Peyer's patch (tissue), 4 donors: ENCODE measurements around the gene MFSD1. TPM values are rescaled to one million over a fixed set of nuclear protein-coding genes. Genes with fewer than 3 reads are reported as not detected.

ENCODE experiments used
- DNase-seq, 3 donors: peaks; one replicate each; pipeline ENCODE4 v3.0.0-alpha.2; 2017 to 2019
- H3K27ac ChIP-seq, 4 donors: fragments of 200-600 bp; sonication (generic); one replicate each; pipeline ENCODE4 v1.5.1; 2016 to 2019
- H3K27me3 ChIP-seq, 2 donors: fragments of 200-600 bp; sonication (generic); one replicate each; pipeline ENCODE4 v1.5.1; 2019
- H3K36me3 ChIP-seq, 3 donors: fragments of 200-600 bp; sonication (generic); one replicate each; pipeline ENCODE4 v1.5.1; 2016 to 2019
- H3K4me1 ChIP-seq, 4 donors: fragments of 200-600 bp; sonication (generic); one replicate each; pipeline ENCODE4 v1.5.1; 2016 to 2019
- H3K4me3 ChIP-seq, 4 donors: fragments of 200-600 bp; sonication (generic); 1 replicate in 3 of 4; 2 replicates in 1 of 4; pipeline ENCODE4 v1.5.1; 2016 to 2019; ENCODE audit warnings: mild to moderate bottlenecking in 1 of 4
- H3K9me3 ChIP-seq, 4 donors: fragments of 200-600 bp; sonication (generic); one replicate each; pipeline ENCODE4 v1.5.1; 2016 to 2019; ENCODE audit warnings: mild to moderate bottlenecking in 1 of 4
- CTCF ChIP-seq, 6 experiments: fragments of 450-650 bp in 4 of 6; fragments of 200-600 bp in 2 of 6; sonication (generic) in 1 of 6; IDR thresholded peaks; one replicate each; pipeline ENCODE4 v1.5.1; 2017 to 2019; ENCODE audit warnings: antibody characterized with exemption in 6 of 6, mild to moderate bottlenecking in 3 of 6, moderate library complexity in 1 of 6
- POLR2A ChIP-seq, 2 donors: fragments of 450-650 bp; IDR thresholded peaks; one replicate each; pipeline ENCODE4 v1.5.1; 2017; ENCODE audit warnings: antibody characterized with exemption in 2 of 2, mild to moderate bottlenecking in 2 of 2, moderate library complexity in 2 of 2
- total RNA-seq, 4 donors: library from RNA; depleted of rRNA; stranded (reverse); fragments of >200 nt; gene quantifications; one replicate each; pipeline ENCODE4 v1.1.0, GENCODE V29; 2016

MFSD1 gene
- total RNA-seq, 4 donors from 2014 or later = 14.9 to 48.0 (median 42.6) TPM

GRCh38 chr3:158769549-158769948, 32.3 kb upstream of the MFSD1 start:
- peaks cover 0 to 39% (median 0%) of the 10 kb centered on the region in 4 donors for H3K4me1 ChIP-seq
- H3K36me3 ChIP-seq = no peaks in the 10 kb centered on the region
- TF ChIP-seq CTCF (IDR thresholded peaks at IDR 0.05) = no peak
- no peak for TF ChIP-seq POLR2A (IDR thresholded peaks at IDR 0.05)
- no peak for DNase-seq
- peak overlapping the region in 1 of 4 donors; percentile 77 for H3K27ac ChIP-seq
- no peak overlapping the region for H3K4me3 ChIP-seq
- H3K27me3 ChIP-seq = no peaks in the 10 kb centered on the region
- H3K9me3 ChIP-seq = no peaks in the 10 kb centered on the region

GRCh38 chr3:158769952-158770740, 31.7 kb upstream of the MFSD1 start:
- peak overlapping the region in 2 of 4 donors; percentile 59 to 77 for H3K27ac ChIP-seq
- peaks cover 0 to 39% (median 0%) of the 10 kb centered on the region in 4 donors for H3K4me1 ChIP-seq
- TF ChIP-seq POLR2A (IDR thresholded peaks at IDR 0.05) (no peak), CTCF (IDR thresholded peaks at IDR 0.05) (no peak)
- H3K4me3 ChIP-seq = no peak overlapping the region
- no peaks in the 10 kb centered on the region for H3K27me3 ChIP-seq
- DNase-seq = no peak
- H3K9me3 ChIP-seq = no peaks in the 10 kb centered on the region
- H3K36me3 ChIP-seq = no peaks in the 10 kb centered on the region

GRCh38 chr3:158770741-158771350, 31.0 kb upstream of the MFSD1 start:
- Histone ChIP-seq H3K4me1 (peaks cover 0 to 39% (median 0%) of the 10 kb centered on the region in 4 donors), H3K27me3 (no peaks in the 10 kb centered on the region), H3K4me3 (no peak overlapping the region), H3K9me3 (no peaks in the 10 kb centered on the region), H3K36me3 (no peaks in the 10 kb centered on the region), H3K27ac (peak overlapping the region in 3 of 4 donors; percentile 3 to 77 (median 59))
- DNase-seq = no peak
- TF ChIP-seq CTCF (IDR thresholded peaks at IDR 0.05) (no peak), POLR2A (IDR thresholded peaks at IDR 0.05) (no peak)

GRCh38 chr3:158771577-158771976, 30.3 kb upstream of the MFSD1 start:
- no peak overlapping the region for H3K4me3 ChIP-seq
- DNase-seq = no peak
- H3K4me1 ChIP-seq = peaks cover 0 to 39% (median 0%) of the 10 kb centered on the region in 4 donors
- no peaks in the 10 kb centered on the region for H3K9me3 ChIP-seq
- peak overlapping the region in 2 of 4 donors; percentile 3 to 46 for H3K27ac ChIP-seq
- TF ChIP-seq CTCF (IDR thresholded peaks at IDR 0.05) (no peak), POLR2A (IDR thresholded peaks at IDR 0.05) (no peak)
- no peaks in the 10 kb centered on the region for H3K27me3 ChIP-seq
- H3K36me3 ChIP-seq = no peaks in the 10 kb centered on the region

GRCh38 chr3:158771982-158772381, 29.9 kb upstream of the MFSD1 start:
- TF ChIP-seq POLR2A (IDR thresholded peaks at IDR 0.05) (no peak), CTCF (IDR thresholded peaks at IDR 0.05) (no peak)

More at GRCh38 chr3:158771982-158772381, 29.9 kb upstream of the MFSD1 start:
- H3K9me3 ChIP-seq = no peaks in the 10 kb centered on the region
- DNase-seq = no peak
- H3K27me3 ChIP-seq = no peaks in the 10 kb centered on the region
- H3K36me3 ChIP-seq = no peaks in the 10 kb centered on the region
- peak overlapping the region in 2 of 4 donors; percentile 3 to 46 for H3K27ac ChIP-seq
- no peak overlapping the region for H3K4me3 ChIP-seq
- H3K4me1 ChIP-seq = peaks cover 0 to 39% (median 0%) of the 10 kb centered on the region in 4 donors
